Ishikawa (cell line): ENCODE measurements around the gene AP1S1.

Experiments used
- CEBPB ChIP-seq: IDR thresholded peaks from 2 replicates; pipeline ENCODE4 v1.6.1; 2012
- CREB1 ChIP-seq: IDR thresholded peaks from 2 replicates; pipeline ENCODE4 v1.6.1; 2012; ENCODE audit warnings: low read depth
- EP300 ChIP-seq: IDR thresholded peaks from 2 replicates; pipeline ENCODE4 v1.6.1; 2012; ENCODE audit warnings: borderline replicate concordance
- MAX ChIP-seq: IDR thresholded peaks from 2 replicates; pipeline ENCODE4 v1.6.1; 2012
- NFIC ChIP-seq: IDR thresholded peaks from 2 replicates; pipeline ENCODE4 v1.6.1; 2012
- RAD21 ChIP-seq: IDR thresholded peaks from 2 replicates; pipeline ENCODE4 v1.6.1; 2012; ENCODE audit warnings: low read depth
- REST ChIP-seq: IDR thresholded peaks from 2 replicates; pipeline ENCODE4 v1.6.1; 2012; ENCODE audit warnings: low read depth, mild to moderate bottlenecking
- TAF1 ChIP-seq: IDR thresholded peaks from 2 replicates; pipeline ENCODE4 v1.6.1; 2012; ENCODE audit warnings: low read depth, mild to moderate bottlenecking
- YY1 ChIP-seq: IDR thresholded peaks from 2 replicates; pipeline ENCODE4 v1.6.1; 2012; ENCODE audit warnings: low read depth
- ZBTB7A ChIP-seq: IDR thresholded peaks from 2 replicates; pipeline ENCODE4 v1.6.1; 2012; ENCODE audit warnings: low read depth

- no peak for TF ChIP-seq ZBTB7A
- TF ChIP-seq RAD21, result no peak
- TF ChIP-seq EP300, result no peak
- TF ChIP-seq REST, result no peak
- TF ChIP-seq CREB1, result no peak
- no peak for TF ChIP-seq CEBPB
- no peak for TF ChIP-seq NFIC
- TF ChIP-seq MAX, result no peak
- TF ChIP-seq TAF1, result no peak
- TF ChIP-seq YY1, result no peak
These were observed 49.5 kb upstream of the AP1S1 start for GRCh38 chr7:101104799-101105198.
